ENCODE results near the gene EDIL3. TPM values are rescaled to one million over a fixed set of nuclear protein-coding genes. Genes with fewer than 3 reads are reported as not detected.

The EDIL3 gene
- total RNA-seq, 1 donor from 2014 or later, result 14.1 TPM

GRCh38 chr5:84092738-84093137 lies 291.9 kb downstream of the EDIL3 start:
- no peaks in the 10 kb centered on the region for H3K4me1 ChIP-seq (ENCODE audit: control insufficient read depth in 3 of 3, insufficient read depth in 3 of 3, low read length in 3 of 3)

GRCh38 chr5:84091127-84091799 lies 293.4 kb downstream of the EDIL3 start:
- H3K36me3 ChIP-seq (ENCODE audit: control insufficient read depth in 3 of 3, insufficient read depth in 3 of 3, low read length in 3 of 3), result no peaks in the 10 kb centered on the region
- no peak overlapping the region for H3K27ac ChIP-seq (ENCODE audit: low read depth, low read length)
- H3K9me3 ChIP-seq (ENCODE audit: control insufficient read depth in 3 of 3, low read length in 3 of 3), result no peaks in the 10 kb centered on the region
- no peaks in the 10 kb centered on the region for H3K4me1 ChIP-seq (ENCODE audit: control insufficient read depth in 3 of 3, insufficient read depth in 3 of 3, low read length in 3 of 3)
- H3K4me3 ChIP-seq (ENCODE audit: low read length in 3 of 3), result no peak overlapping the region
- no peak overlapping the region for H3K9ac ChIP-seq (ENCODE audit: low read depth in 1 of 3, low read length in 3 of 3)
- no peaks in the 10 kb centered on the region for H3K27me3 ChIP-seq (ENCODE audit: control insufficient read depth in 3 of 3, insufficient read depth in 3 of 3, low read length in 3 of 3)

More at GRCh38 chr5:84092738-84093137, 291.9 kb downstream of the EDIL3 start:
- Histone ChIP-seq H3K36me3 (ENCODE audit: control insufficient read depth in 3 of 3, insufficient read depth in 3 of 3, low read length in 3 of 3) (no peaks in the 10 kb centered on the region), H3K4me3 (ENCODE audit: low read length in 3 of 3) (no peak overlapping the region), H3K27me3 (ENCODE audit: control insufficient read depth in 3 of 3, insufficient read depth in 3 of 3, low read length in 3 of 3) (no peaks in the 10 kb centered on the region), H3K9ac (ENCODE audit: low read depth in 1 of 3, low read length in 3 of 3) (no peak overlapping the region), H3K9me3 (ENCODE audit: control insufficient read depth in 3 of 3, low read length in 3 of 3) (no peaks in the 10 kb centered on the region), H3K27ac (ENCODE audit: low read depth, low read length) (no peak overlapping the region)

- no peaks in the 10 kb centered on the region for H3K4me1 ChIP-seq (ENCODE audit: control insufficient read depth in 3 of 3, insufficient read depth in 3 of 3, low read length in 3 of 3)
- no peak overlapping the region for H3K27ac ChIP-seq (ENCODE audit: low read depth, low read length)
- no peaks in the 10 kb centered on the region for H3K27me3 ChIP-seq (ENCODE audit: control insufficient read depth in 3 of 3, insufficient read depth in 3 of 3, low read length in 3 of 3)
- no peak overlapping the region for H3K4me3 ChIP-seq (ENCODE audit: low read length in 3 of 3)
- no peak overlapping the region for H3K9ac ChIP-seq (ENCODE audit: low read depth in 1 of 3, low read length in 3 of 3)
- no peaks in the 10 kb centered on the region for H3K9me3 ChIP-seq (ENCODE audit: control insufficient read depth in 3 of 3, low read length in 3 of 3)
- no peaks in the 10 kb centered on the region for H3K36me3 ChIP-seq (ENCODE audit: control insufficient read depth in 3 of 3, insufficient read depth in 3 of 3, low read length in 3 of 3)
Observed at GRCh38 chr5:84088996-84089395, 295.7 kb downstream of the EDIL3 start.

GRCh38 chr5:84086511-84086910 lies 298.2 kb downstream of the EDIL3 start:
- no peak overlapping the region for H3K27ac ChIP-seq (ENCODE audit: low read depth, low read length)
- H3K4me1 ChIP-seq (ENCODE audit: control insufficient read depth in 3 of 3, insufficient read depth in 3 of 3, low read length in 3 of 3), result no peaks in the 10 kb centered on the region
- H3K27me3 ChIP-seq (ENCODE audit: control insufficient read depth in 3 of 3, insufficient read depth in 3 of 3, low read length in 3 of 3), result no peaks in the 10 kb centered on the region
- H3K4me3 ChIP-seq (ENCODE audit: low read length in 3 of 3), result no peak overlapping the region
- H3K36me3 ChIP-seq (ENCODE audit: control insufficient read depth in 3 of 3, insufficient read depth in 3 of 3, low read length in 3 of 3), result no peaks in the 10 kb centered on the region
- no peak overlapping the region for H3K9ac ChIP-seq (ENCODE audit: low read depth in 1 of 3, low read length in 3 of 3)
- H3K9me3 ChIP-seq (ENCODE audit: control insufficient read depth in 3 of 3, low read length in 3 of 3), result no peaks in the 10 kb centered on the region

- no peak overlapping the region for H3K4me3 ChIP-seq (ENCODE audit: low read length in 3 of 3)
- H3K36me3 ChIP-seq (ENCODE audit: control insufficient read depth in 3 of 3, insufficient read depth in 3 of 3, low read length in 3 of 3), result no peaks in the 10 kb centered on the region
- no peak overlapping the region for H3K27ac ChIP-seq (ENCODE audit: low read depth, low read length)
- no peak overlapping the region for H3K9ac ChIP-seq (ENCODE audit: low read depth in 1 of 3, low read length in 3 of 3)
- no peaks in the 10 kb centered on the region for H3K27me3 ChIP-seq (ENCODE audit: control insufficient read depth in 3 of 3, insufficient read depth in 3 of 3, low read length in 3 of 3)
- H3K9me3 ChIP-seq (ENCODE audit: control insufficient read depth in 3 of 3, low read length in 3 of 3), result no peaks in the 10 kb centered on the region
- no peaks in the 10 kb centered on the region for H3K4me1 ChIP-seq (ENCODE audit: control insufficient read depth in 3 of 3, insufficient read depth in 3 of 3, low read length in 3 of 3)
Observed at GRCh38 chr5:84085387-84086041, 299.2 kb downstream of the EDIL3 start.

GRCh38 chr5:84080908-84081307 lies 303.8 kb downstream of the EDIL3 start:
- H3K9ac ChIP-seq (ENCODE audit: low read depth in 1 of 3, low read length in 3 of 3), result no peak overlapping the region
- no peaks in the 10 kb centered on the region for H3K27me3 ChIP-seq (ENCODE audit: control insufficient read depth in 3 of 3, insufficient read depth in 3 of 3, low read length in 3 of 3)
- H3K27ac ChIP-seq (ENCODE audit: low read depth, low read length), result no peak overlapping the region
- no peaks in the 10 kb centered on the region for H3K36me3 ChIP-seq (ENCODE audit: control insufficient read depth in 3 of 3, insufficient read depth in 3 of 3, low read length in 3 of 3)
- H3K4me1 ChIP-seq (ENCODE audit: control insufficient read depth in 3 of 3, insufficient read depth in 3 of 3, low read length in 3 of 3), result no peaks in the 10 kb centered on the region
- H3K4me3 ChIP-seq (ENCODE audit: low read length in 3 of 3), result no peak overlapping the region
- H3K9me3 ChIP-seq (ENCODE audit: control insufficient read depth in 3 of 3, low read length in 3 of 3), result no peaks in the 10 kb centered on the region

GRCh38 chr5:84072339-84072738 lies 312.3 kb downstream of the EDIL3 start:
- H3K4me3 ChIP-seq (ENCODE audit: low read length in 3 of 3), result no peak overlapping the region
- H3K9me3 ChIP-seq (ENCODE audit: control insufficient read depth in 3 of 3, low read length in 3 of 3), result peaks cover 0 to 2% (median 0%) of the 10 kb centered on the region in 3 donors
- H3K36me3 ChIP-seq (ENCODE audit: control insufficient read depth in 3 of 3, insufficient read depth in 3 of 3, low read length in 3 of 3), result no peaks in the 10 kb centered on the region
- H3K27me3 ChIP-seq (ENCODE audit: control insufficient read depth in 3 of 3, insufficient read depth in 3 of 3, low read length in 3 of 3), result no peaks in the 10 kb centered on the region
- H3K27ac ChIP-seq (ENCODE audit: low read depth, low read length), result no peak overlapping the region
- no peak overlapping the region for H3K9ac ChIP-seq (ENCODE audit: low read depth in 1 of 3, low read length in 3 of 3)
- H3K4me1 ChIP-seq (ENCODE audit: control insufficient read depth in 3 of 3, insufficient read depth in 3 of 3, low read length in 3 of 3), result no peaks in the 10 kb centered on the region

GRCh38 chr5:84069608-84070179 lies 315.0 kb downstream of the EDIL3 start:
- Histone ChIP-seq H3K4me3 (ENCODE audit: low read length in 3 of 3) (no peak overlapping the region), H3K4me1 (ENCODE audit: control insufficient read depth in 3 of 3, insufficient read depth in 3 of 3, low read length in 3 of 3) (no peaks in the 10 kb centered on the region), H3K27ac (ENCODE audit: low read depth, low read length) (no peak overlapping the region), H3K9ac (ENCODE audit: low read depth in 1 of 3, low read length in 3 of 3) (no peak overlapping the region), H3K27me3 (ENCODE audit: control insufficient read depth in 3 of 3, insufficient read depth in 3 of 3, low read length in 3 of 3) (no peaks in the 10 kb centered on the region), H3K36me3 (ENCODE audit: control insufficient read depth in 3 of 3, insufficient read depth in 3 of 3, low read length in 3 of 3) (no peaks in the 10 kb centered on the region), H3K9me3 (ENCODE audit: control insufficient read depth in 3 of 3, low read length in 3 of 3) (peaks cover 0 to 2% (median 0%) of the 10 kb centered on the region in 3 donors)

- Histone ChIP-seq H3K27me3 (ENCODE audit: control insufficient read depth in 3 of 3, insufficient read depth in 3 of 3, low read length in 3 of 3) (no peaks in the 10 kb centered on the region), H3K4me3 (ENCODE audit: low read length in 3 of 3) (no peak overlapping the region), H3K4me1 (ENCODE audit: control insufficient read depth in 3 of 3, insufficient read depth in 3 of 3, low read length in 3 of 3) (no peaks in the 10 kb centered on the region), H3K27ac (ENCODE audit: low read depth, low read length) (no peak overlapping the region), H3K9me3 (ENCODE audit: control insufficient read depth in 3 of 3, low read length in 3 of 3) (no peaks in the 10 kb centered on the region), H3K36me3 (ENCODE audit: control insufficient read depth in 3 of 3, insufficient read depth in 3 of 3, low read length in 3 of 3) (no peaks in the 10 kb centered on the region), H3K9ac (ENCODE audit: low read depth in 1 of 3, low read length in 3 of 3) (no peak overlapping the region)
Observed at GRCh38 chr5:84063041-84063440, 321.6 kb downstream of the EDIL3 start.

- Histone ChIP-seq H3K9me3 (ENCODE audit: control insufficient read depth in 3 of 3, low read length in 3 of 3) (no peaks in the 10 kb centered on the region), H3K27ac (ENCODE audit: low read depth, low read length) (no peak overlapping the region), H3K27me3 (ENCODE audit: control insufficient read depth in 3 of 3, insufficient read depth in 3 of 3, low read length in 3 of 3) (no peaks in the 10 kb centered on the region), H3K4me3 (ENCODE audit: low read length in 3 of 3) (no peak overlapping the region), H3K4me1 (ENCODE audit: control insufficient read depth in 3 of 3, insufficient read depth in 3 of 3, low read length in 3 of 3) (no peaks in the 10 kb centered on the region), H3K9ac (ENCODE audit: low read depth in 1 of 3, low read length in 3 of 3) (no peak overlapping the region), H3K36me3 (ENCODE audit: control insufficient read depth in 3 of 3, insufficient read depth in 3 of 3, low read length in 3 of 3) (no peaks in the 10 kb centered on the region)
Observed at GRCh38 chr5:84059672-84060071, 325.0 kb downstream of the EDIL3 start.

All from skeletal muscle tissue (tissue), 4 donors.